ENCODE measurements around the gene MROH9.

Gene MROH9

GRCh38 chr1:171082606-171083005, 147.3 kb downstream of the MROH9 start:
- DNase-seq = no peak

GRCh38 chr1:171083222-171083621, 147.9 kb downstream of the MROH9 start:
- no peak for DNase-seq

GRCh38 chr1:171084091-171084490, 148.8 kb downstream of the MROH9 start:
- no peak for DNase-seq

GRCh38 chr1:171084870-171085269, 149.5 kb downstream of the MROH9 start:
- no peak for DNase-seq

GRCh38 chr1:171087896-171088295, 152.6 kb downstream of the MROH9 start:
- no peak for DNase-seq

- DNase-seq = no peak
Observed at GRCh38 chr1:171090604-171091003, 155.3 kb downstream of the MROH9 start, which contains the start of gene FMO3. TSS of gene FMO3 (plus strand) at chr1:171090905. CDS start at chr1:171092659, 1,754 bp downstream.

- no peak for DNase-seq
Observed at GRCh38 chr1:171103862-171104261, 168.5 kb downstream of the MROH9 start.

- DNase-seq = no peak
Observed at GRCh38 chr1:171107262-171107940, 172.1 kb downstream of the MROH9 start.

GRCh38 chr1:171107969-171108368, 172.6 kb downstream of the MROH9 start:
- DNase-seq = no peak

GRCh38 chr1:171109966-171110365, 174.6 kb downstream of the MROH9 start:
- no peak for DNase-seq

GRCh38 chr1:171110621-171111326, 175.4 kb downstream of the MROH9 start:
- DNase-seq = no peak

GRCh38 chr1:171112119-171112518, 176.8 kb downstream of the MROH9 start:
- no peak for DNase-seq

GRCh38 chr1:171113382-171113781, 178.0 kb downstream of the MROH9 start:
- no peak for DNase-seq

Data from CD4-positive, alpha-beta T cell treated with Interleukin-12 subunit alpha and Interleukin-12 subunit beta, for 1 hour (primary cell).